Stomach smooth muscle (tissue), 2 donors: ENCODE results near the gene KDM2B.

Experiments used
- H3K27ac ChIP-seq: one replicate; pipeline ENCODE4 v1.7.0; 2013; ENCODE audit warnings: mild to moderate bottlenecking, low read length, inconsistent platforms
- H3K27me3 ChIP-seq, 2 donors: one replicate each; pipeline ENCODE4 v1.7.0; 2013; ENCODE audit warnings: low read length in 2 of 2; ENCODE audit not compliant: insufficient read depth in 2 of 2, control insufficient read depth in 1 of 2
- H3K36me3 ChIP-seq, 2 donors: one replicate each; pipeline ENCODE4 v1.7.0; 2013; ENCODE audit warnings: low read length in 2 of 2; ENCODE audit not compliant: control insufficient read depth in 2 of 2, insufficient read depth in 2 of 2
- H3K4me1 ChIP-seq: one replicate; pipeline ENCODE4 v1.7.0; 2013; ENCODE audit warnings: low read length; ENCODE audit not compliant: control insufficient read depth, insufficient read depth
- H3K4me3 ChIP-seq, 2 donors: one replicate each; pipeline ENCODE4 v1.7.0; 2013; ENCODE audit warnings: low read length in 2 of 2
- H3K9ac ChIP-seq, 2 donors: one replicate each; pipeline ENCODE4 v1.7.0; 2013; ENCODE audit warnings: low read length in 2 of 2, mild to moderate bottlenecking in 1 of 2
- H3K9me3 ChIP-seq, 2 donors: one replicate each; pipeline ENCODE4 v1.7.0; 2013; ENCODE audit warnings: low read length in 2 of 2; ENCODE audit not compliant: control insufficient read depth in 2 of 2
- donor health status: healthy.
- donor health status: Pancreatic carcinoma.

KDM2B gene

DNA sequence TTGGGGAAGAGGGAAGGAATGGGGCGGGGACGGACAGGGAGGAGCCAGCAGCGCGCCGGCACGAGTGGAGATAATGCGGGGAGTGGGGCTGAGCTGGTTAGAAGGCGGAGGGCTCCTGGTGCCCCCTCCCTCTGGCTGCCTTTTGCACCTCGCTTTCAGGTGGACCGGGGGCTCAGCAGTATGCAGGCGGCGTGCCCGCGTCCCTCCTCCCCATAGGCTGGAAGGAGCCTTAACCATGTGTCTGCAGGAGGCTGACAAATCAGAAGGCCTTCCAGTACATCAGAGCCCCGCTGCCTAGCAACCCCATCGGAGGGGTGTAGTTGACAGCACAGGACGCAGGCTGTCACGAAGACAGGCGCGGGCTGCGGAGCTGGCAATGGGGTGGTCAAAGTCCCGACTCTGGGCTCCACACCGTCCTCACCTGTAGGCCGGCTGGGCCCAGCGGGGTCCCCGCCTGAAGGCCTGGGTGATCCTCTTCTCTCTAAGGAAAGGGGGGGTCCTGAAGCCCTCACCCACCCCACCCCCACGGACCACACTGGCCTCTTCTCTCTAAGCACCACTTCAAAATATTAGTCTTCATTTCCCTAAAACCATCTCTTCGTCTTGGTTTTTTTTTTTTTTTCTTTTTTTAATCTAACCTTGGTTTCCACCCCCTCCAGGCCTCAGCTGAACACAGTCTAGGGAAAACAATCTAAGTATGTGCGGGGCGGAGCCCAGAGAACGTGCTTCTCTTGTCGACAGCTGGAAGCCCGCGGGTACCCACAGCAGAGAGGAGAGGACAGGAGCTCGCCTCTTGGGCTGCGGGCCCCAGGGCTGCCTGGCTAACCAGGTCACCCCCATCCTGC lies 44.5 kb downstream of the KDM2B start:
- H3K36me3 ChIP-seq: peaks cover 0 to 6% of the 10 kb centered on the region in 2 donors
- peak overlapping the region; percentile 5 to 75 for H3K4me3 ChIP-seq
- peaks cover 35% of the 10 kb centered on the region for H3K4me1 ChIP-seq
- no peaks in the 10 kb centered on the region for H3K9me3 ChIP-seq
- H3K27ac ChIP-seq: peak overlapping the region; percentile 85
- peak overlapping the region; percentile 40 to 71 for H3K9ac ChIP-seq
- no peaks in the 10 kb centered on the region for H3K27me3 ChIP-seq

DNA sequence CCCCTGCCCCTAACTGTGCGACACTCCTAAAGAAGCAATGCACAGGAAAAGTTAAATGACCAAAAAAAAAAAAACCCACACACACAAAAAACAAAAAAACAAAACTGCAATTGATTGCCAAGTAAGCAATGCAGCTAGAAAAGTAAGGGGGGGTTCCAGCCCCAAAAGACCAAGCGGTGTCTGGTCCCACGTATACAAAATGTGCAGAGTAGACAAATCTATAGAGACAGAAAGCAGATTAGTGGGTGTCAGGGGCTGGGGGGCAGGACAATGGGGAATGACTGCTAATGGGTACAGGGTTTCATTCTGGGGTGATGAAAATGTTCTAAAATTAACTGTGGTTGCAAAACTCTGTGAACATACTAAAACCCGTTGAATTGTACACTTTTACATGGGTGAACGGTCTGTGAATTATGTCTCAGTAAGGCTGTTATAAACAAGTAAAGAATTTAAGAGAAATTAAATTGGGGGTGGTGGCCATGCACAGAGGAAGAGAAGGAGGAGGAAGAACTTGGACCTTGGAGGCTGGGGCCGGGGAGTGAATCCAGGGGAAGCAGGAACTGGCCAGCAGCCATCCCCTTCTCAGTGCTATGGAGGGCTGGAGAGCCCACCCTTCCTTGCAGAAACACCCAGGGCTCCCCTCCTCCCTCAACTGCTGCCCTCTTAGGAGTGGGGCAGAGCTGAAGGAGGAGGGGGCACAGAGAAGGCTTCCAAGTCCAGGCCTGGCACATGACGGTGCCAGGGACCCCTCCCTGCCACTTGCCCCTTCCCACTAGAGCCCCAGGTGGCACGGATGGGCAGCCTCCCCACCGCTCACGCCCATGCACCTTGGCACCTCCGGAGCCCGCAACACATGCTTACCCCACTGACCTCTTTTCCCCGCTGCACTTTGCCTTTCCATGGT lies 45.4 kb downstream of the KDM2B start:
- Histone ChIP-seq H3K27ac (peak overlapping the region; percentile 85), H3K36me3 (peaks cover 0 to 7% of the 10 kb centered on the region in 2 donors), H3K27me3 (no peaks in the 10 kb centered on the region), H3K4me1 (peaks cover 39% of the 10 kb centered on the region), H3K9ac (no peak overlapping the region), H3K4me3 (peak overlapping the region; percentile 5 to 75), H3K9me3 (no peaks in the 10 kb centered on the region)

DNA sequence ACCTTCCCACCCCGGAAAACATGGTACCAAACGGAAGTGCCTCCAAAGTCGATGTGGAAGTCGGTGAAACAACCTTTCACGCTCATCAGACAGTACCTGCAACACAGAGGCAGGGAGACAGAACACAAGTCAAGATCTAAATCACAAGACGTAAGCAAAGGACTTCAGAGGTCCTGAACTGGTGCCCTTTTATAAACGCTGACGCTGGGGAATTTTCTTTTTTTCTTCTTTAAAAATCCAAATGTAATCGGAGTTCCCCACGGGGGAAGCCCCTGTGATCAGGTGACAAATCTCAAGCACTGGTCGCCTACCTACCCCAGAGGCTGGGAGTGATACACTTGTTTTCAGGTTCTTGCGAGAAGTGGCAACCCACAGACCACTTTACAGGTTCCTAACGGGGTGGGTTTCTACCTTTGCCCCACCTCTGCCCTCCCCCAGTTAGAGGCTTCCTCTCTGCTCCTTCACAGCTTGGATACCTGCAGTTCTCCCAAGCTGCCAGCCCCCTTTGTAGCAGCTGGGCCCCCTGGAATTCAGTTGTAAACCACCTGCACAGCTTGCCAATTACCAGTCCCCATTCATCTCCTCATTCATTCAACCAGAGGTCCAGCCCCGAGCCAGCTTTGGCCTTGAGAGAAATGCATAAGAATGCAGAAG lies 46.2 kb downstream of the KDM2B start:
- Histone ChIP-seq H3K4me3 (no peak overlapping the region), H3K27me3 (no peaks in the 10 kb centered on the region), H3K4me1 (peaks cover 39% of the 10 kb centered on the region), H3K9ac (no peak overlapping the region), H3K36me3 (peaks cover 0 to 7% of the 10 kb centered on the region in 2 donors), H3K9me3 (no peaks in the 10 kb centered on the region), H3K27ac (no peak overlapping the region)

DNA sequence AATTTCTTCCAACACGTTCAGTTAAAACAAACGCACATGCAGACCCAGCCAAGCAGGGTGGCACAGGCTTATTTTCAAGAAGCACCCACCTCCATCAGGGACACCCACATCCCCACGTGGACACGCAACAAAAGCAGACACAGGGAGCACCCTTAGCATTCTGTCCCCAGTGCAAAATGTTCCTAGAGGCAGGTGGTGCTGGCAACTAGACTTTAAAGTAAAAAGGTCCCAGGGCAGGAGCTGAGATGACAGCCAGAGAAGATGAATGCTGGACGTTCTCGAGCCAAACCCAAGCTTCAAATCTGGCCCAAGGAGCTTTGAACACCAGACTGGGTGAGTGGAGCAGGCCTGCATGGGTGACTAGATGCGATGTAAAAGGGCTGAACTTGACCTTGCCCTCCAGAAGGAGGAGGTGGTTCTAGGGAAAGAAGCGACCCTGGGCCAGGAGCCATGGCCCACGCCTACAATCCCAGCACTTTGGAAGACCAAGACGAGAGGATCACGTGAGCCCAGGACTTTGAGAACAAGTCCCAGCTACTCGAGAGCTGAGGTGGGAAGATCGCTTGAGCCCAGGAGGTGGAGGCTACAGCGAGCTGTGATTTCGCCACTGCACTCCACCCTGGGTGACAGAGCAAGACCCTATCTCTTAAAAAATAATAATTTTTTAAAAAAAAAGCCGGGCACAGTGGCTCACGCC lies 47.3 kb downstream of the KDM2B start:
- no peaks in the 10 kb centered on the region for H3K27me3 ChIP-seq
- no peak overlapping the region for H3K4me3 ChIP-seq
- no peak overlapping the region for H3K27ac ChIP-seq
- peaks cover 0 to 7% of the 10 kb centered on the region in 2 donors for H3K36me3 ChIP-seq
- H3K9ac ChIP-seq: no peak overlapping the region
- no peaks in the 10 kb centered on the region for H3K9me3 ChIP-seq
- peaks cover 36% of the 10 kb centered on the region for H3K4me1 ChIP-seq

DNA sequence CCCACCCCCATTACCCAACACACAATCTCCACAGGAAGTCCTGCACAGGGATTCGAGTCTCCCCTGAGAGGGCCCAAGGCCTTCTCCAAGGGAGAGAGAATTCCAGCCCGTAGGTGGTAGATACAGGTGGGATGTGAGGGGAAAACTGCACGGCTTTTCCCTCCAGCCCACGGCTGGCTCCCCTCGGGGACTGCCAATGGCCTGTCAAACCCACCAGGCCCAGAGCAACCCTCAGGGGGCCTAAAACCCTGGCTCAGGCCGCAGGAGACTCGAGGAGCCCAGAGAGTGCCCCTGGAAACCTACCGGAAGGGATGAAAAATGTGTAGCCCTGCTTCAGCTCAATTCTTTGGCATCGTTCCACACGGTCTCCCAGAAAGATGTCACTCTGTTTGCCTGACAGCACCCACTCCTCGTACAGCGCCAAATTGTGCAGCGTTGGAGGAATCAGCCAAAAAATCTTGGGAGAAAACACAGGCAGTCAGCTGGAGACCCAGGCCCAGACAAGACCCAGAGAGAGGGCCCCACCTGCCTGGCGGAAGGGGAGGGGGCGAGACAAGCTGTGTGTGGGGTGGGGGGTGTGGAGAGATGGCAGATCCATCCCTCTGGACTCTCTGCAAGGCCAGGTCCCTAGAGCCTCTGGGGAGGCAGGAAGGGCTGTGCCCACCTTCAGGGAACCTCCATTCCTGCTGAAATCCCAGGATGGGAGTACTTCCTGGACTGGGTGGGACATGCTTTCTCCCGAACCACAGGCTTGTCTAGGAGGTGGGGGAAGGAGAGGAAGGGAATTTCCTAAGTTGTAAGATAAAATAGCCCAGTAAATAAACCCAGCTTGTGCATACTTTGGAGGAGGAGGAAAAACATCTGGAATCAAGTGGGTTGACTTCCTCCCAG lies 48.1 kb downstream of the KDM2B start:
- no peaks in the 10 kb centered on the region for H3K9me3 ChIP-seq
- peak overlapping the region; percentile 41 for H3K27ac ChIP-seq
- H3K4me3 ChIP-seq: no peak overlapping the region
- peak overlapping the region in 1 of 2 donors; percentile 5 for H3K9ac ChIP-seq
- no peaks in the 10 kb centered on the region for H3K27me3 ChIP-seq
- H3K4me1 ChIP-seq: peaks cover 30% of the 10 kb centered on the region
- peaks cover 0 to 10% of the 10 kb centered on the region in 2 donors for H3K36me3 ChIP-seq

DNA sequence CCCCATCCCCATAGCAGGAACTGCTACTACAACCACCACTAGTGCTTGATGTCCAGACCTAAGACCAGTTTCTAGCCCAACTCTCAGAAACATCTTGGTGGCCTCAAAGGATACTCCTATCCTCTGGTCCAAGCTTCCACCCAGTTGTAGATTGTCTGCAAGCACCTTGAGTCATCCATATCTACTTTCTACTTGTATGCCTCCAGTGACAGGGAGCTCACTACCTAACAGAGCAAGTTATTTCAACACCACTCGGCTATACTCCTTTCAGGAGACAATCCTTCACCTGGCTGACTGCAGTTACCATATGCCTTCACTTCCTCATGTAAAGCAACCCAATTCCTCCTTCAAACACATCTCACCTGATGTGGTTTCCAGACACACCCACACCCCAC lies 49.5 kb downstream of the KDM2B start:
- peaks cover 0 to 10% of the 10 kb centered on the region in 2 donors for H3K36me3 ChIP-seq
- H3K4me1 ChIP-seq: peaks cover 17% of the 10 kb centered on the region
- H3K4me3 ChIP-seq: no peak overlapping the region
- no peak overlapping the region for H3K9ac ChIP-seq
- H3K27me3 ChIP-seq: no peaks in the 10 kb centered on the region
- H3K9me3 ChIP-seq: no peaks in the 10 kb centered on the region
- H3K27ac ChIP-seq: no peak overlapping the region

DNA sequence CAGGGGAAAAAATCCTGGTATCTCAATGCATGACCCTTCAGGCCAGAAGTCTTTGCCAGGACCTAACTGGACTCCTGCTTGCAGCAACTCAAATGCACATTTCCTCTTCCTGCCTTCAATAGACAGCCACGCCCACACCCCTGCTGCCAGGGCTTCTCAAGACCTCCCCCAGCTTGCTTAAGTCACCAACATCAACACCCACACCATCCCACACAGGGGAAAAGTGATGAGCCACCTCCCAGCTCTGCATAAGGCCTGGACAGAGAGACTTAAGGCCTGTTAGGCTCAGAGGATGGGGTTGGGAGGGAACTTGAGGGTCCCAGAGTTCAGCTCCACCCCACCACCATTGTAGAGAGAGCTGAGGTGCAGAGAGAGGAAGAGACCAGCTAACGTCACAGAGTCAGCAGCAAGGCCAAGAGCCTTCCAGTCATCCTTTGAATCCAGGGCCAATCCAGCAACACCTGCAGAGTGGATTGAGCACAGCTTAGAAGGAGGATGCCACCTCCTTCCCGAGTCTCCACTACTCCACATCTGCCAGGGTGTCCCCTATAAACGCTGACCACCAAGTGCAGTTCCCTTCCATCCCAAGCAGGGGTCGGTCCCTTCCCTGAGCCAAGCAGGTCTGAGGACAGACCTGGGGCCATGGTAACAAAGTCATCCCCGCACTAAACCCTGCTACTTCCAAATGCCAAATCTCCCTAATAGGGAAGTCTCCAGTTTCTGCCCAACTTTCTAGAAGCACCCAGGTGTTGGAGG lies 50.0 kb downstream of the KDM2B start:
- no peaks in the 10 kb centered on the region for H3K9me3 ChIP-seq
- no peak overlapping the region for H3K9ac ChIP-seq
- no peaks in the 10 kb centered on the region for H3K27me3 ChIP-seq
- peaks cover 12% of the 10 kb centered on the region for H3K4me1 ChIP-seq
- H3K36me3 ChIP-seq: peaks cover 0 to 10% of the 10 kb centered on the region in 2 donors
- H3K4me3 ChIP-seq: no peak overlapping the region
- H3K27ac ChIP-seq: no peak overlapping the region

DNA sequence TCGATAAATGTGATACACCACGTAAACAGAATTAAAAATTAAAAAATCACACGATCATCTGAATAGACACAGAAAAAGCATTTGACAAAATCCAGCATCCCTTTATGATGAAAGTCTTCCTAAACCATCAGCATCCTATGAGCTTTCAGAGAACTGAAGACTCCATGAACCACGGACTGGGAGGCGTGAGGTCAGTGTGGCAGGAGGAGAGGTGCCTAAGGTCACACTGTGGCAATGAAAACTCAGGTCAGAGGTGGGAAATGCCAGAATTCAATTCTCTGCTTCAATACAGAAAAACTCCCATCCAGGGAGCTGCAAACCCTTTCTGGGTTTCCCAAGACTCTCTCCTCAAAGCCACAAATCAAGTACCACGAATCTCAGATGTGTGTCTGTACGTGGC lies 51.6 kb downstream of the KDM2B start:
- Histone ChIP-seq H3K36me3 (peaks cover 8 to 14% of the 10 kb centered on the region in 2 donors), H3K27ac (no peak overlapping the region), H3K9me3 (no peaks in the 10 kb centered on the region), H3K4me1 (peaks cover 8% of the 10 kb centered on the region), H3K9ac (no peak overlapping the region), H3K27me3 (no peaks in the 10 kb centered on the region), H3K4me3 (no peak overlapping the region)

DNA sequence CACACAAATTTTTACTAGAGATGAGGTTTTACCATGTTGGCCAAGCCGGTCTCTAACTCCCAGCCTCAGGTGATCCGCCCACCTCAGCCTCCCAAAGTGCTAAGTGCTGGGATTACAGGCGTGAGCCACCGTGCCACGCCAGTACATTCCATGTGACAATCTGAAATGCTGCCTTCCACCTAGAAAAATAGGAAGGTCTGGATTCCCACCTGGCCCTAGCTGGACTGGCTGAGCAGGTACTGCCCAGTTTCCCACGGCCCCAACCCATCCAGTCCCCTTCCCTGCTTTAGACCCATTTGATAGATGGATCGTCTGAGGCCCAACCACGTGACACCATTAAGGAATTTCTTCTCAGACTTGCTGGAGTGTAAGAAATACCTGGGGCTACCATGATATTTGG lies 55.4 kb downstream of the KDM2B start:
- Histone ChIP-seq H3K4me1 (peaks cover under 1% of the 10 kb centered on the region), H3K27ac (no peak overlapping the region), H3K9ac (no peak overlapping the region), H3K4me3 (no peak overlapping the region), H3K27me3 (no peaks in the 10 kb centered on the region), H3K9me3 (no peaks in the 10 kb centered on the region), H3K36me3 (peaks cover 9% of the 10 kb centered on the region in 2 donors)
